ENCODE data around the gene NFIB. TPM values are rescaled to one million over a fixed set of nuclear protein-coding genes. Genes with fewer than 3 reads are reported as not detected.

NFIB gene
- total RNA-seq, 6 experiments from 2014 or later = 0.69 to 6.2 (median 4.4) TPM

GRCh38 chr9:14052359-14052758, 261.6 kb downstream of the NFIB start:
- H3K4me3 Mint-ChIP-seq = no peak overlapping the region
- H3K4me1 Mint-ChIP-seq (ENCODE audit: low read depth) = no peaks in the 10 kb centered on the region
- no peaks in the 10 kb centered on the region for H3K9me3 Mint-ChIP-seq
- DNase-seq = no peak
- H3K27me3 Mint-ChIP-seq (ENCODE audit: insufficient read depth) = 0 out of 2 replicates have a peak, but pooled peaks cover 1% of the 10 kb centered on the region
- no peaks in the 10 kb centered on the region for H3K36me3 Mint-ChIP-seq (ENCODE audit: low read depth)
- no peak for TF ChIP-seq CTCF (IDR thresholded peaks at IDR 0.05)
- no peak overlapping the region for H3K27ac Mint-ChIP-seq

DNA sequence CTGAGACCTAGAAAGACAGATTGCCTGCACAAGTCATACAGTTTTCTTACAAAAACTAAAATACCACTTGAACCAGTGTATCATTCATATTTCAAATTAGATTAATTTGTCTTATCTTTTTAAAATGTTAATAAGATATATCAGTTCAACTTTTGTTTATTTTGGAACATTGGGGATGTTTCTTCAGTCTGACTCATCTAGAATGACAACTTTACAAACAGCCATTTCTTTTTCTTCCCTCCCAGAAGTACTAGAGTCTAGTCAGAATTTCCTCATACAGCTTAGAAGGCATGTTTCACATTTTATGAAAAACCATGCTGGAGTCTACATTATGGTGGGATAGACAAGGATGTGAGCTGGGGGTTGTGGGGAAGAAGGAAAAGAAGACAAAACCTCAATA, 262.5 kb downstream of the NFIB start:
- Mint-ChIP-seq H3K4me3 (no peak overlapping the region), H3K9me3 (no peaks in the 10 kb centered on the region), H3K27me3 (ENCODE audit: insufficient read depth) (0 out of 2 replicates have a peak, but pooled peaks cover 1% of the 10 kb centered on the region), H3K36me3 (ENCODE audit: low read depth) (no peaks in the 10 kb centered on the region), H3K4me1 (ENCODE audit: low read depth) (no peaks in the 10 kb centered on the region), H3K27ac (no peak overlapping the region)
- no peak for DNase-seq
- no peak for TF ChIP-seq CTCF (IDR thresholded peaks at IDR 0.05)

- no peak for TF ChIP-seq CTCF (IDR thresholded peaks at IDR 0.05)
- H3K4me1 Mint-ChIP-seq (ENCODE audit: low read depth) = no peaks in the 10 kb centered on the region
- H3K27me3 Mint-ChIP-seq (ENCODE audit: insufficient read depth) = no peaks in the 10 kb centered on the region
- H3K4me3 Mint-ChIP-seq = no peak overlapping the region
- DNase-seq = no peak
- no peaks in the 10 kb centered on the region for H3K9me3 Mint-ChIP-seq
- H3K27ac Mint-ChIP-seq = no peak overlapping the region
- H3K36me3 Mint-ChIP-seq (ENCODE audit: low read depth) = no peaks in the 10 kb centered on the region
These were observed 270.5 kb downstream of the NFIB start for GRCh38 chr9:14043483-14043882.

DNA sequence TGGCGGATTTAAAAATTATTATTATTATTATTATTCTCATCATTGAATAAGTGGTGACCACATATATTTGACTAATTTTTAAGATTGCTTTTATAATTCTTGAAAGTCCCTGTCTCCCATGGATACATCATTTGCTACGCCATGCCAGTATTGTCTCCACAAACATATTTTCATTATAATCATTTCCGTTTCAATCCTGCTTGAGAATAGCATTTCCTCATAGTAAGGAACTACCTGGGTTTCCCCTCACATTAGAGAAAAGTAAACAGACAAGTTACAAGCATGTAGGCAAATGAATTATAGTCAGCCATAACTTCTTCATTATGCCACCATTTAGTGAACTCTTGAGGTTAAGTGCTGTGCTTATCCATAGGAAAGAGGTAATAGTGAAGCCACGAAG, 276.6 kb downstream of the NFIB start:
- DNase-seq = no peak
- Mint-ChIP-seq H3K36me3 (ENCODE audit: low read depth) (no peaks in the 10 kb centered on the region), H3K4me3 (no peak overlapping the region)

GRCh38 chr9:14033067-14033466, 280.9 kb downstream of the NFIB start:
- no peaks in the 10 kb centered on the region for H3K9me3 Mint-ChIP-seq
- H3K4me1 Mint-ChIP-seq (ENCODE audit: low read depth) = peaks cover 20% of the 10 kb centered on the region
- H3K36me3 Mint-ChIP-seq (ENCODE audit: low read depth) = no peaks in the 10 kb centered on the region

More for the DNA sequence above, 276.6 kb downstream of the NFIB start:
- no peak for TF ChIP-seq CTCF (IDR thresholded peaks at IDR 0.05)
- Mint-ChIP-seq H3K27me3 (ENCODE audit: insufficient read depth) (peaks cover 4% of the 10 kb centered on the region; the same call in 1 of the 2 replicates), H3K27ac (no peak overlapping the region), H3K9me3 (no peaks in the 10 kb centered on the region), H3K4me1 (ENCODE audit: low read depth) (no peaks in the 10 kb centered on the region)

More at GRCh38 chr9:14033067-14033466, 280.9 kb downstream of the NFIB start:
- no peak overlapping the region for H3K4me3 Mint-ChIP-seq
- DNase-seq = no peak
- peaks cover 4% of the 10 kb centered on the region; the same call in 1 of the 2 replicates for H3K27me3 Mint-ChIP-seq (ENCODE audit: insufficient read depth)
- no peak for TF ChIP-seq CTCF (IDR thresholded peaks at IDR 0.05)
- no peak overlapping the region for H3K27ac Mint-ChIP-seq

Measured in HFFc6 (cell line).